ENCODE results near the gene TAF1C.

DNA sequence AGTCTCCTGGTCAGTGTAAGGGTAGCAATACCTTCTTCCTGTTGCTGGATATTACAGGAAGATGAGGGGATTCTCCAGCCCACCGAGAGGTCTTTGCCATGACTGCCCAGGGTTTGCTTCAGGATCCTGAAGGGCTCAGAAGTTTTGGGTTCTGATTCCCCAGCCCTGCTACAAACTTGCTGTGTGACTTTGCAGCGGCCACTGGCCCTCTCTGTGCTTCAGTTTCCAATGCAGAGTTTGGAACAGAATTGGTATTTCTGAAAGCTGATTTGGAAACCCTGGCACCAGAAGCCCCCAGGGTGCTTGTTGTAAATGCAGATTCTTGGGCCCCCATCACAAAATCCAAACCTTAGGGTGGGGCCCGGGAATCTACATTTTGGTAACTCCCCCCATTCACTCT lies 38.3 kb upstream of the TAF1C start:
- TF ChIP-seq, protein P1, sequence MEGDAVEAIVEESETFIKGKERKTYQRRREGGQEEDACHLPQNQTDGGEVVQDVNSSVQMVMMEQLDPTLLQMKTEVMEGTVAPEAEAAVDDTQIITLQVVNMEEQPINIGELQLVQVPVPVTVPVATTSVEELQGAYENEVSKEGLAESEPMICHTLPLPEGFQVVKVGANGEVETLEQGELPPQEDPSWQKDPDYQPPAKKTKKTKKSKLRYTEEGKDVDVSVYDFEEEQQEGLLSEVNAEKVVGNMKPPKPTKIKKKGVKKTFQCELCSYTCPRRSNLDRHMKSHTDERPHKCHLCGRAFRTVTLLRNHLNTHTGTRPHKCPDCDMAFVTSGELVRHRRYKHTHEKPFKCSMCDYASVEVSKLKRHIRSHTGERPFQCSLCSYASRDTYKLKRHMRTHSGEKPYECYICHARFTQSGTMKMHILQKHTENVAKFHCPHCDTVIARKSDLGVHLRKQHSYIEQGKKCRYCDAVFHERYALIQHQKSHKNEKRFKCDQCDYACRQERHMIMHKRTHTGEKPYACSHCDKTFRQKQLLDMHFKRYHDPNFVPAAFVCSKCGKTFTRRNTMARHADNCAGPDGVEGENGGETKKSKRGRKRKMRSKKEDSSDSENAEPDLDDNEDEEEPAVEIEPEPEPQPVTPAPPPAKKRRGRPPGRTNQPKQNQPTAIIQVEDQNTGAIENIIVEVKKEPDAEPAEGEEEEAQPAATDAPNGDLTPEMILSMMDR (IDR thresholded peaks at IDR 0.05): no peak
- no peak for TF ChIP-seq POLR2A (IDR thresholded peaks at IDR 0.05)

Data from esophagus squamous epithelium (tissue), 4 donors.